ENCODE results near the gene EIF4B. TPM values are rescaled to one million over a fixed set of nuclear protein-coding genes. Genes with fewer than 3 reads are reported as not detected.

Gene EIF4B
- total RNA-seq, 1 donor from 2014 or later, result 1,351 TPM

DNA sequence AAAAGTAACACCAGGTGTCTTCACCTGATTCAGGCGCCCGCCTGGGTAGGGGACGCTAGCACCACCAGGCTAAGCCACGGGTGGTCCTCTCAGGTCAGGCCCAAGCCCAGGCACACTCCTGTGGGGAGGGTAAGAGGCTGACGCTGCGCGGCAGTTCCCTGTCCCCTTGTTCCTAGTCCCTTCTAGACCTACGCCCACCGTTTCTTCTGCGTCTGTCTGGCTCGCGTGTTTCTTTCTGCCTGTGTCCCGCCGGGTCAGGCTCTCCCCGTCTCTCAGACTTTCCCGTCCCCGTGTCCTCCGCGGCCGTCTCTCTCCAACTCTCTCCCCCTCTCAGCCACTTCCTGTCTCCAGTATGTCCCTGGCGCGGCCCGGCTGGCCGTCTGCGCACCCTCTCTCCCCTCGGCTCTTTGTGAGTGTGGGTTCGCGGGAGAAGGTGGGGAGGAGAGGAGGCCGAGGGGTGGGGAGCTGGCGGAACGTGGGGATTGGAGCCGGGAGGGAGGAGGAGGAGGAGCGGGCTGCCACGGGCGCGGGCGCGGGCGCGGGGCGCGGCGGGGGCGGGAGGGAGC is 40.5 kb downstream of the EIF4B start:
- peak; percentile 57 for DNase-seq

DNA sequence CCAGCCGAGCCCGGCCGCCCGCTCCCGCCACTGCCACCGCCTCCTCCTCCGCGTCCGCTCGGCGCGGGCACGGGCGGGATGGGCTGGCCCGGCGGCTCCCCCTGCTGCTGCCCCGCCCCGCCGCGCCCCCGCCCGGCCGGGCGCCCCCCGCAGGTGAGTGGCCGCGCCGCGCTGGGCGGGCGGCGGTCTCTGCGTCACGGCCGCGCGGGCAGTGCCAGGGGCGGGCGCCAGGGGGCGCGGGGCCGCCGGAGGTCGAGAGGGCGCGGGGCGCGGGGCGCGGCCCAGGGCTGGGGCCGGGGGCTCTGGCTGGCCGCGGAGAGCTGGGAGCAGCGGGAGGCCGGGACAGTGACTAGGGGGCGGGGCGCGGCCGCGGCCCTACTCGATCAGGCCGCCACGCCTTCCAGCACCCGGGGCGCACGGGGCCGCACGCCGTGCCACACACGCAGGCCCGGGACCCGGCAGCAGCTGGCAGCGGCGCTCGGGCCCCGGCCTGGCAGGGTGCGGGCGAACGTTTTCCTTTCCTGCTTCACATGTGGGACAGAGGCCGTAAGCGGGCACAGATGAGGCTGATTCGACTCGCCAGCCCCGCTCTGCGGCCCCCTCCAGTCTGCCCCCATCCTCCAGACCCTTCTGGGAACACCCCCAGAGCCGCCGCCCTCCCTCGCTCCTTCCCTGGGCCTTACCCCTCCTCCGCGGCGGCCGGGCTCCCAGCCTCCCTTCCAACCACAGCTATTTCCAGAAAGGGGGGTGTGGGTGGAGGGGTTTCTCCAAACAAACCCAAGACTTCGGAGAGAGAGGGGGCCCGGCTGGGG is 41.2 kb downstream of the EIF4B start:
- DNase-seq, result no peak

DNA sequence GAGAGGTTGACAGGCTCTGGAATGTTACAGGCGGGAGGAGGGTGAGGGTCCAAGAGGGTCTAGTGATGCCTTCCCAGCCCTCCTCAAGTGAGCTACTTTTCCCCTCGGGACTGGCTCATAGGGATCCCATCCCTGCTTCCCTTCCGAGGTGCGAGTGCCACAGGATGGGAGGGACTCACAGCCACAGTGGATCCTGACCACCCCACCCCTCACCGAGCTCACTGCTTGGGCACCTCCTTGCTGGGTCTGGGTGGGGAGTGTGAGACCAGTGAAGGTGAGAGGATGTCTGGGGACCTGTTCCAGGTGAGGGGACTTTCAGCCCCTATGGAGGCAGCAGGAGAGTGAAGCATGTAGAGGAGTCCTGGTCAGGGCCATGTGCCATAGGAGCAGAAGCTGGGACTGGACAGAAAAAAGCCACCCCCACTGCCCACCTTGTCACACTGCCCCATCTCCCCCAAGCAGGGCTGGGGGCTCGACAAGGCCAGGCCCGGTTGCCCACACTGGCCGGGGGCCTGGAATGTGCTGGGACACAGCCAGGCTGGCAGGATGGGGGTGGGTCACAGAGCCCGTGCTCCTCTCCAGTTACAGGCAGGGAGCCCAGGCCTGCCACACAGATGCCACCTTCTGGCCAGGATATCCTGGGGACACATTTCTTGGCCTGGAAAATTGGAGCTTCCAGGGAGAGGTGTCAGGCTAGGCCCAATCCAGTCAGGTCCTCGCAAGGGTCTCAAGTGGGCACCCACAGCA is 42.0 kb downstream of the EIF4B start:
- peak; percentile 39 for DNase-seq

DNA sequence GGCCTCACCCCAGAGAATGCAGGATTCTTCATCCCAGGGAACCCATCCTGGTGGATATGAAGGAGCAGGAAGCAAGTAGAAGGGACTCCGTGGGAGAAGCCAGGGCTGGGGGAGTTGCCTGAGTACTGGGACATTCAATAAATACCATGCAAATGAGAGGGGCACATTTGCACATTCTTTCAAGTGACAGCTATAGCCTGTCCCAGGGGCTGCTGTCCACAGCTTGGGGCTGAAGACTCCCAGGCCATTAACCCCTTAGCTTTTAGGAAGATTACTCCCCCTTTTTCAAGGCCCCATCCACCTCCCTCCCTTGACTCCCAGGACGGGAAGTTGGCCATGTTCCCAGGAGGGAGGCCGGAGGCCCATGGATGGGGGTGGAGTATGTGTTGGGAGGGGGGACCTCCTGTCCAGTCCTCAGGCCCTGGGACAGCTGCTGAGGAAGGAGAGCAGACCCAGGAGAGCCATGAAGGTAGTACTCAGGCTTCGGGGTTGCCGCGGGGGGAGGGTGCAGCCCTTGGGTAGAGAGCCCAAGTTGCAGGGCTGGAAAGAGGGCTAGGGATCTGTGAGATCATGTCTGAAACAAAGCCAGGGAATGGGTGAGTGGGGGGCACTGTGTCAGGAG is 42.6 kb downstream of the EIF4B start:
- peak; percentile 41 for DNase-seq

DNA sequence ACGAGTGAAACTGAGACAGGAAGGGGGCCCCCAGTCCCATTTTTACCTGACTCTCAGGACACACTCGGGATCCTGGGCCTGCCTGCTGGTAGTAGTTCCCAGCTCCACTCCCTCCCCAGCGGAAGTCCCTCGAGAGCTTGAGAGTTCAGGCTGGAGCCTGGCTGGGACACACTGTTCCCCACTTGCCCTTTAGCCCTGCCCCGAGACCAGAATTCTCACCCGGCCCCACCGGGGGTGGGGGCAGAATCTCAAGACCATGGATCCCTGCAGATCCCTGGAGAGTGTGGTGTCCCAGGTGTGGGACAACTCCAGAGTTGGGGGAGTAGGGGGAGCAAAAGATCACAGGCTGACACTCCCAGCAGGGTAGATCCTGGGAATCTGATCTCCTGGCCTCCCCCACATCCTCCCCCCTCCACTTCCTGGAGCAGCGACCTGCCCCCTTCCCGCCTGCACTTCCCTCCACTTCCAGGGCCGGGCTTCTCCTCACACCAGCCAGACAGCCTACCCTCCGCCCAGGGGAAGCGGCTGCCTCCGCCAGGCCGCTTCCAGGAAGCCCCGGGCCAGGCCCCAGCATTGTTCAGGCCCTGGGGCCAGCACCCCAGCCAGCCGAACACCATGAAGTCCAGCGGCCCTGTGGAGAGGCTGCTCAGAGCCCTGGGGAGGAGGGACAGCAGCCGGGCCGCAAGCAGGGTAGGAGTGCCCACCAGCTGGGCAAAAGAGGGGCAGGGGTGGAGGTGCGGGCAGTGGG is 43.5 kb downstream of the EIF4B start, which contains the start of gene TNS2:
TNS2 (plus strand) TSS at position 495 of the 748 bp plus-strand sequence; CDS start at position 616, 121 bp downstream.
- peak; percentile 82 for DNase-seq

DNA sequence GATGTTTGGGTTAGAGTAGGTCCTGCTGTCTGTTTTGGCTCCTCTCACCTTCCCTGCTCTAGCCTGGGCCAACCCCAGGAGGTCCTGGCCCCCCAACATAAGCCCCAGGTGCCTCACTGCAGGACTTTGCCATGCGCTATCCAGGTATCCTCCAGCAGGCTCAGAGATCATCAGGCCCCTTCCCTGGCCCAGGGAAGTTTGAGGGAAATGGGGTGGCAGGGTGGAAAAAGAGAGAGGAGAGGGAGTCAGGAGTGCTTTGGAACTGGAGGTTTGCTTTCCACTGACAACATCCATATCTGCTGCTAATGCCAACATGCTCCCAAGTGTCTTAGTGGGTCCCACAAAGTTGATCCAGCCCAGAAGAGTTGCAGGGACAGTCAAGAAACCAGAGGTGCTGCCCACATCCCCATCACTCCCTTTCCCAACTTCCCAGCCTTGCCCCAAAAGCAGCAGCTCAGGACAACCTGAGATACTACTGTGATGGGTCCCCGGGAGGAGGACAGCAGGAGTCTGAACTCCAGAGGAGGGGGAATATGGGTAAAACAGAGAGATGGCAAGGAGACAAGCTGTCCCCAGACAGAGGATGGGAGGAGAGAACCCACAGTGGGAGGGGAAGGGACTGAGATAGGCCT is 44.3 kb downstream of the EIF4B start:
- no peak for DNase-seq

DNA sequence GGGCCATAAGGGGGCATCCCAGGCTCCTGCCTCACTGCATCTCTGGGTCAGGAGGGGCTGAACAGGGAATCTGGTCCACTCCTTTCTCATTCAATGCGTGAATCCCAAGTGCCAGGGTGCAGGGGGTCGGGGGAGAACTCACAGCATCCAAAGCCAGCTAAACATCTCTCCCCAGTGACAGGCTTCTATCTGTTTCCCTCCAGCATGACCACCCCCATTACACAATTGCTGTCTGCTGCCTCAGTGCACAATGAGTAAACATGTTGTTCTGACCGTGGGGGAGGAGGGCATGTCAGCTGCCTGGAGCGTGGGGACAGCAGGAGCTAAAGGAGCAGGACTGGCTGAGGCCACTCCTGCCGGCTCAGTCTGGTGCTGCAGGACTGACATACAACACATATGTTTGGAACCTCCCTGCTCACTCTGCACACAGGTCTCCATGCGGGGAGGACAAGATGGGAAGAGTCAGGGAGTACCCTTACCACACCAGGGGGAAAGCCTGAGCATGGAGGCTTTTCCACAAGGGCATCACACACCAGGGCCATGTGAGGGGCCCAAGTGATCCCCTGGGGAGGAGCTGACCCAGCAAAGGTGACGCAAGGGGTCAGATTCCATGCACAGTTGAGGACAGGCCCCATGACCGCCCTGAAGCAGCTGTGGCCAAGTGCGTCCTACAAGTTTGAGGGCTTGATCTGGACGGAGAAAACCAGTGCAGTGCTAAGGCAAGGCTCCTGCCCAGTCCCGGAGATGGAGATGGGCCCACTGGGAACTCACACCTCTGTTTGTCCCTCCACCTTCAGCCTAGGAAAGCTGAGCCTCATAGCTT is 45.0 kb downstream of the EIF4B start:
- DNase-seq, result peak; percentile 66

DNA sequence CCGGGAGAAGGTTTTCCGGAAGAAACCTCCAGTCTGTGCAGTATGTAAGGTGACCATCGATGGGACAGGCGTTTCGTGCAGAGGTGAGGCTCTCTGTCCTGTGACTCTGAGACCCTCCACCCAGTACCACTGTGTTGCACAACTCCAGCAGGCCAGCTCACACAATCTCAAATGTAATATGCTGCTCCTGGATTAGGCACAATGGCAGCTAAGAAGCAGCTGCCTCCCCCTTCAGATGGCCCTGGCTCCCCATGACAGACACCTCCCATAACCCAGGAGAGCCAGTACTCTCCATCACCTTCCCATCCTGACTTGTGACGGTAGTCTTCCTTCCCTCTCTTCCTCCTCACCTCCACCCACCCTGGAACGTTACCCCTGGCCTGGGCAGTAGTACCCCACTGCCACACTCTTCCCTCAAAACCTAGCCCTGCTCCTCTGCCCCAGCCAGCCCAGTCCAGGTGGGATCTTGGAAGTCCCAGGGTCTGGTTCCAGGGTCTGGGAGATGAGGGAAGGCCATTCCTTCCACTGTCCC is 45.7 kb downstream of the EIF4B start:
- no peak for DNase-seq

DNA sequence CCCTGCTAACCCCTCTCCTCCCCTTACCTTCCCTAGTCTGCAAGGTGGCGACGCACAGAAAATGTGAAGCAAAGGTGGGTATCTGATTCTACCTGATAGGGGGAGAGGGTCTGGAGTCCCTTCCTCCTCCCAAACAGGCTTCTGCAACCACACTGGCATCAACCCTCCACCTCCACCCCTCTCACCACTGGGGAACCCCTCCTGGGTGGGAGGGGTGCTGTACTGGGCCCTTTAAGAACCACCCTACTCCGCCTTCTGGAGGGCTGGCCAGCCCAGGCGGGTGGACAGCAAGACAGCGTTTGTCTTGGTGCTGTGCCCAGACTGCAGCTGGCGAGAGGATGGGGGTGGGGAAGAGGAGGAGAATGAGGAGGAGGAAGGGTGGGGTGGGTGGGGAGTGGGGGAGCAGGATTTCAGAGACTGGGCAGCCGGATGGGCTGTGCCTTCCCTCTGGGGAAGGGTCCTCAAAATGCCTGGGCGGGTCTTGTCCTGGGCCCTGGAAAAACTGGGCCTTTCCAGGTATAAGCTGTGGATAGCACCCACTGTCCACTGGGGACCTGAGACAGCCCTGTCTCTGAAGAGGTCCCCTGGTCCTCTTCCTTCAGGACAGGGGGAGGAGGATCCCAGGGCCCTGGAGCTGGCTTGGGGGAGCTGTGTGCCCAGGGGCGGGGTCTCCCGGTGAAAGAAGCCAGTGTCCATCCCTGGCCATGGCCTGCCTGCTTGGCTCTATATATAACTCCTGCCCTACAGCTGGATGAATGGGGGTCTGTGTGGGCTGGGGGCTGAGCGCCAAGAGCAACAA is 46.4 kb downstream of the EIF4B start:
- DNase-seq, result peak; percentile 78

DNA sequence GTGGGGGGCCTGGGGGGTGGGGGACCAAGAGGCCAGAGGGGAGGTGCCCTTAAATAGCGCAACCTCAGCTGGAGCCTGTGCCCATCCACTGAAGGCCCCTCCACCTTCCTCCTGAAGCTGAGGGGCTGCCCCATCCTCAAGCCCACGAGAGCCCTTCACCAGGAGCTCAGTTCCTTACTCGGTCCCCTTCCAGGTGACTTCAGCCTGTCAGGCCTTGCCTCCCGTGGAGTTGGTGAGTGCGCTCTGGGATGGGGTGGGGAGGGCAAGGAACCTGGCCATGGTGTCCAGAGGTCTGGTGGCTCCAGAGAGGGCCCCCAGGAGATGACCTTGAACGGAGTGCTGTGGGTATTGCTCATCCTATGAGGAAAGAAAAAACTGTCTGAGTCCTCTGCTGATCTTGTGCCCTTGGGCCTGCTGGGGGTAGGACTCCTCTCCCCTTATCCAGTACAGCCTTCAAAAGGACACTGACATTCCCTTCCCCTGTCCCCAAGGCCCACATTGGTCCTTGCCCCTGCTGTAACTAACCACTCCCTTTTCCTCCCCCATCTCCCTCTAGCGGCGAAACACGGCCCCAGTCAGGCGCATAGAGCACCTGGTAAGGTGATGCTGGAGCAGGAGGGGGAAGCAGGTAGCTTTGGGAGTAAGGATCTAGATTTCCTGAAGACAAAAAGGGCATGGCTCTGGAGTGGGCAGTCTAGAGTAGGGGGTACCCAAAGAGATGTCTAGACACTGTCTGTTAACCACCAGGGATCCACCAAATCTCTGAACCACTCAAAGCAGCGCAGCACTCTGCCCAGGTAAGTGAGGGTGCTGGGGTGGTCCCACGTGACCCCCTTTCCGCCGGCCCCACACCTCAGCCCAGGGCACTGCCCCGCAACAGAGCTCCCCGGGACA is 47.2 kb downstream of the EIF4B start:
- peak; percentile 55 for DNase-seq

DNA sequence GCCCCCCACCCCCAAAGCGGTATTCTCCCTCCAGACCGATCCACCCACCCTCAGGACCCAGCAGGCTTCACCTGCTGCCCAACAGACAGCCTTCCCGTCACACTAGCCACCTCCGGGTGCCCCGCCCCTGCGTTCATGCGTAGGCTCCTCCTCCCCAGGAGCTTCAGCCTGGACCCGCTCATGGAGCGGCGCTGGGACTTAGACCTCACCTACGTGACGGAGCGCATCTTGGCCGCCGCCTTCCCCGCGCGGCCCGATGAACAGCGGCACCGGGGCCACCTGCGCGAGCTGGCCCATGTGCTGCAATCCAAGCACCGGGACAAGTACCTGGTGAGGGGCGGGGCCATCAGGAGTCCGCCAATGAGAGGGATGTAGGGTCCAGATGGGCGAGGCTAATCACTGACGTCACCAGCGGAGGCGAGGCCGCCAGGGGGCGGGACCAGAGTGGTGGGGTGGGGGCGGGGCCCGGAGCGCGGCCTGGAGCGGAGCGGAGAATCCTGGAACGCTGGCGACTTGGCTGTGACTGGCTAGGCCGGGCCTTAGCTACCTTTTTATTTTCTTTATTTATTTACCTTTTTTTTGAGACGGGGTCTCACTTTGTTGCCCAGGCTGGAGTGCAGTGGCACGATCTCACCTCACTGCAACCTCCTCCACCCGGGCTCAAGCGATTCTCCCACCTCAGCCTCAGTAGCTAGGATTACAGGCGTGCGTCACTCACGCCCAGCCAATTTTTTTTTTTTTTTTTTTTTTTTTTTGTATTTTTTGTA is 48.0 kb downstream of the EIF4B start:
- DNase-seq, result peak; percentile 92

DNA sequence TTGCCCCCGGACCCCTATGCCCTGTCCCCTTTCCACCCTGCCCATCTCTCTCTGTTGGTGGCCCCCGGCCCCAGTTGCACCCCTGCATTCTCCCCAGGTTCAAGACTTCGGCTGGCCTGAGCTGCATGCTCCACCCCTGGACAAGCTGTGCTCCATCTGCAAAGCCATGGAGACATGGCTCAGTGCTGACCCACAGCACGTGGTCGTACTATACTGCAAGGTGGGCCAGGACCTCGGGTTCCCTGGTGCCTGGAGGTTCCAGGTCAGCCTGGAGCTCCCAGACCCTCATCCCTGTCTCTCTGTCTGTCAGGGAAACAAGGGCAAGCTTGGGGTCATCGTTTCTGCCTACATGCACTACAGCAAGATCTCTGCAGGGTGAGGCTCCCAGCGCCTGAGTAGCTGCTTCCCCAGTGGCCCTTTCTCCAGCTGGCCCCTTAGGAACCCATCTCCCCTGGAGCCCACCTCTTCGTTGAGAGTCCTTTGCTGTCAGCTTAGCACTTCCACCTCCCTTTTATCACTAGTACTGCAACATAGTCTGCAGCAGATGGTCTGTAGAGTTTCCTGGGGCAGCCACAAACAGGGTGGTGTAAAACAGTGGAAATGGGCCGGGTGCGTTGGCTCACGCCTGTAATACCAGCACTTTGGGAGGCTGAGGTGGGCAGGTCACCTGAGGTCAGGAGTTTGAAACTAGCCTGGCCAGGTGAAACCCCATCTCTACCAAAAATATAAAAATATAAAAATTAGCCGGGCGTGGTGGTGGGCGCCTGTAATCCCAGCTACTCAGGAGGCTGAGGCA is 49.4 kb downstream of the EIF4B start:
- no peak for DNase-seq

DNA sequence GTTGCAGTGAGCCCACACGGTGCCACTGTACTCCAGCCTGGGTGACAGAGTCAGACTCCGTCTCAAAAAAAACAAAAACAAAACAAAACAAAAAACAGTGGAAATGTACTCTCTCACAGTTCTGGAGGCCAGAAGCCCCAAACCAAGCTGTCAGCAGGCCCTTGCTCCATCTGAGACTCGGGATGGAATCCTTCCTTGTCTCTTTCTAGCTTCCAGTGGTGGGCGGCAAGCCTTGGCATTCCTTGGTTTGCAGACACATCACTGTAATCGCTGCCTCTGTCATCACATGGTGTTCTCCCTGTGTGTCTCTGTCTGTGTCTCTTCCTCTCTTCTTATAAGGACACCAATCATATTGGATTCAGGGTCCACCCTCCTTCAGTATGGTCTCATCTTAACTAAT is 50.0 kb downstream of the EIF4B start:
- DNase-seq, result no peak

DNA sequence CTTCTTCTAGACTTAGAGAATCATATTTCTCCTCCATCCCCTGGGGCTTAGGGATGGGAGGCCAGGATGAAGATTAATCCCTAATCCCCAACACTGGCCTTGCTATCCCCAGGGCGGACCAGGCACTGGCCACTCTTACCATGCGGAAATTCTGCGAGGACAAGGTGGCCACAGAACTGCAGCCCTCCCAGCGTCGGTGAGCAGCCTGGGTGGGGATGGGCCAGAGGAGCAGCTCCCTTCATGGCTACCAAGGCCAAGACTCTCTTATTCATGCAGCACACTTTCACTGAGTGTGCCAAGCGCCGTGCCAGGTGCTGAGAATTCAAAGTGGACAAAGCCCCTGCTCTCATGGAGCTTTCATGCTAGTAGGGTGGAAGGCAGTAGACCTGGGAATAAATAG is 50.6 kb downstream of the EIF4B start:
- no peak for DNase-seq

DNA sequence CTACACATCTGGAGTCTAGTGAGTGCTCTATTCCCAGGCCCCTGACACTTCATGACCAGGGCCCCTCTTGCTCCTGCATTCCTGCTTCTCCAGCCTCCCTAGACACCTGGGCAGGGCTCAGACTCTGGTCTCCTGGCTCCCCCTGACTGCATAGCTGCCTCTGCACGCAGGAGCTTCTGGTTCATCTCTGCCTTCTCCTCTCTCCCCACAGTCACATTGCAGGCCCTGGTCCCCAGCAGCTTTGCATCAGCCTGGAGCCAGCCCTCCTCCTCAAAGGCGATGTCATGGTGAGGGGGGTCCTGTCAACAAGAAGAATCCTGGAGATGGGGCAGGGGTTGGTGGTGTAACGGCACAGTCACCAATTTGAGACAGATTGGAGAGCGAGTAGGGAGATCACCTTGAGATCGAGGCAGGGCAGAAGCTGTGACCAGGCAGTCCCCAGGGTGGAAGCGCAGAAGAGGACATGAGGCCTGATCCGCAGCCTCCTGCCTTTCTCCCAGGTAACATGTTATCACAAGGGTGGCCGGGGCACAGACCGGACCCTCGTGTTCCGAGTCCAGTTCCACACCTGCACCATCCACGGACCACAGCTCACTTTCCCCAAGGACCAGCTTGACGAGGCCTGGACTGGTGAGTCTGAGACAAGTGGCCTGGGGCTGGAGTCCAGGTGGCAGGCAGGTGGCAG is 51.7 kb downstream of the EIF4B start:
- DNase-seq, result no peak

DNA sequence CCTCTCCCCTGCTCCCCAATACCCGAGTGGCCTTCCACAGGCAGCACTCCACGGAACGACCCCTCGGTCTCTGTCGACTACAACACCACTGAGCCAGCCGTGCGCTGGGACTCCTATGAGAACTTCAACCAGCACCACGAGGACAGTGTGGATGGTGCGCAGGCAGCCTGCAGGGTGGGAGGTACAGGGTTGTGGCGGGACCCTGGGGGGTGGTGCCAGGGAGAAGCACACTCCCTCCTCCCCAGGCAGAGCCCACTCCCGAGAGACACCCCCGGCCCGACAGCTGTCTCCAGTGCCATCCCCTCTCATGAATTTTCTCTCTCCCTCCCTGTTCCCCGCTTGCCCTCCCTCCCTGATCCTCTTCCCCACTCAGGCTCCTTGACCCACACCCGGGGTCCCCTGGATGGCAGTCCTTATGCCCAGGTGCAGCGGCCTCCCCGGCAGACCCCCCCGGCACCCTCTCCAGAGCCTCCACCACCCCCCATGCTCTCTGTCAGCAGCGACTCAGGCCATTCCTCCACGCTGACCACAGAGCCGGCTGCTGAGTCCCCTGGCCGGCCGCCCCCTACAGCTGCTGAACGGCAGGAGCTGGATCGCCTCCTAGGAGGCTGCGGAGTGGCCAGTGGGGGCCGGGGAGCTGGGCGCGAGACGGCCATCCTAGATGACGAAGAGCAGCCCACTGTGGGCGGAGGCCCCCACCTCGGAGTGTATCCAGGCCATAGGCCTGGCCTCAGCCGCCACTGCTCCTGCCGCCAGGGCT is 52.6 kb downstream of the EIF4B start:
- no peak for DNase-seq
